Activated effector memory CD4-positive, alpha-beta T cell treated with Interleukin-2 at 50 U/mL for 16 hours (primary cell): Measurements from ENCODE around the gene TEDDM1.
"Not testable (repeated sequence)": the region's sequence is repeated elsewhere in the genome, so short reads cannot be mapped to it uniquely, and the experiment has no call there.

Experiments
- DNase-seq: peaks from one replicate; pipeline ENCODE4 v3.0.0-alpha.2; 2020

Gene TEDDM1

GRCh38 chr1:182405578-182405977 is 5.1 kb upstream of the TEDDM1 start:
- DNase-seq, result no peak

- DNase-seq, result no peak
Measured at GRCh38 chr1:182404781-182405180, 4.3 kb upstream of the TEDDM1 start.

- no peak for DNase-seq
Measured at GRCh38 chr1:182397653-182398393, 2.6 kb downstream of the TEDDM1 start.

- DNase-seq, result no peak
Measured at GRCh38 chr1:182395906-182396305, 4.6 kb downstream of the TEDDM1 start.

- no peak for DNase-seq
Measured at GRCh38 chr1:182394055-182394775, 6.3 kb downstream of the TEDDM1 start.

- DNase-seq, result peak; percentile 8
Measured at GRCh38 chr1:182392050-182393028, 8.1 kb downstream of the TEDDM1 start.

- DNase-seq, result peak; percentile 55
Measured at GRCh38 chr1:182391362-182392049, 9.0 kb downstream of the TEDDM1 start, which contains the start of gene GLUL. Gene GLUL, minus strand, starts transcription at chr1:182391790. Its CDS starts 3,053 bp downstream, at chr1:182388737.

GRCh38 chr1:182391028-182391361 is 9.5 kb downstream of the TEDDM1 start:
- no peak for DNase-seq

GRCh38 chr1:182389619-182390047 is 10.8 kb downstream of the TEDDM1 start:
- DNase-seq, result no peak

- no peak for DNase-seq
Measured at GRCh38 chr1:182388392-182389134, 11.9 kb downstream of the TEDDM1 start.

GRCh38 chr1:182387566-182387965 is 12.9 kb downstream of the TEDDM1 start:
- DNase-seq, result no peak

- no peak for DNase-seq
Measured at GRCh38 chr1:182386980-182387379, 13.5 kb downstream of the TEDDM1 start.

GRCh38 chr1:182385885-182386853 is 14.3 kb downstream of the TEDDM1 start:
- DNase-seq, result no peak

GRCh38 chr1:182384387-182384960 is 16.0 kb downstream of the TEDDM1 start:
- DNase-seq, result no peak

- DNase-seq, result no peak
Measured at GRCh38 chr1:182383934-182384333, 16.5 kb downstream of the TEDDM1 start.

GRCh38 chr1:182383037-182383661 is 17.3 kb downstream of the TEDDM1 start:
- no peak for DNase-seq

GRCh38 chr1:182381962-182382819 is 18.3 kb downstream of the TEDDM1 start:
- DNase-seq, result no peak

GRCh38 chr1:182380199-182380598 is 20.3 kb downstream of the TEDDM1 start:
- DNase-seq, result no peak

- DNase-seq, result not testable (repeated sequence)
Measured at GRCh38 chr1:182379781-182380180, 20.7 kb downstream of the TEDDM1 start.
